ENCODE data around the gene MEF2C. TPM values are rescaled to one million over a fixed set of nuclear protein-coding genes. Genes with fewer than 3 reads are reported as not detected.

Gene MEF2C
- total RNA-seq (5.4 and 12.2 TPM in 2 replicates), polyA plus RNA-seq (9.3 and 15.7 TPM in 2 replicates), polyA minus RNA-seq (ENCODE audit: low replicate concordance) (34.8 and 73.7 TPM in 2 replicates)
- polyA plus RNA-seq (2012): 6.6 and 13.1 TPM in 2 replicates

GRCh38 chr5:88883059-88883835 is at the start of gene MEF2C:
Gene MEF2C (minus strand): TSS chr5:88883184. CDS start chr5:88823788, 59,396 bp downstream.
- Histone ChIP-seq H3K36me3 (ENCODE audit: control insufficient read depth, insufficient read depth, low read length) (no peaks in the 10 kb centered on the region), H3K27ac (ENCODE audit: insufficient read depth, low read length) (peak within 1 kb of the TSS; percentile 77), H3K9ac (ENCODE audit: insufficient read depth, low read length) (peak within 1 kb of the TSS; percentile 76), H2AFZ (ENCODE audit: low read length) (peak within 1 kb of the TSS; percentile 78), H3K4me2 (ENCODE audit: extremely low read depth, insufficient read depth, low read length) (peak within 1 kb of the TSS; percentile 87), H4K20me1 (ENCODE audit: control insufficient read depth, extremely low read depth, insufficient read depth, low read length) (no peaks in the 10 kb centered on the region), H3K4me1 (ENCODE audit: control insufficient read depth, extremely low read depth, insufficient read depth, low read length) (peaks cover 5% of the 10 kb centered on the region), H3K79me2 (ENCODE audit: control insufficient read depth, insufficient read depth, low read length) (peaks cover 27% of the 10 kb centered on the region), H3K4me3 (replicated peaks in 1 of 4; ENCODE audit: control extremely low read depth in 1 of 4, insufficient read depth in 1 of 4, low read depth in 3 of 4, low read length in 4 of 4) (peak within 1 kb of the TSS; percentile 73 to 86 (median 80)), H3K27me3 (ENCODE audit: control insufficient read depth, insufficient read depth, low read length) (no peaks in the 10 kb centered on the region), H3K9me3 (ENCODE audit: control insufficient read depth, insufficient read depth, low read depth, low read length) (no peaks in the 10 kb centered on the region)
- TF ChIP-seq CTCF (conservative IDR thresholded peaks at IDR 0.05 in 1 of 2, IDR thresholded peaks at IDR 0.05 in 1 of 2; ENCODE audit: low read depth in 1 of 2, low read length in 2 of 2): no peak
- peak; percentile 86 to 87 for DNase-seq (ENCODE audit: low read depth in 2 of 2)

GRCh38 chr5:88932541-88932940 is 49.6 kb upstream of the MEF2C start:
- TF ChIP-seq CTCF (conservative IDR thresholded peaks at IDR 0.05 in 1 of 2, IDR thresholded peaks at IDR 0.05 in 1 of 2; ENCODE audit: low read depth in 1 of 2, low read length in 2 of 2) (no peak), EZH2 (IDR thresholded peaks at IDR 0.05; ENCODE audit: low read length, missing control alignments) (no peak)
- H4K20me1 ChIP-seq (ENCODE audit: control insufficient read depth, extremely low read depth, insufficient read depth, low read length): no peaks in the 10 kb centered on the region

GRCh38 chr5:88930335-88930734 is 47.4 kb upstream of the MEF2C start:
- Histone ChIP-seq H3K4me2 (ENCODE audit: extremely low read depth, insufficient read depth, low read length) (no peak overlapping the region), H2AFZ (ENCODE audit: low read length) (no peak overlapping the region), H3K27ac (ENCODE audit: insufficient read depth, low read length) (no peak overlapping the region), H3K27me3 (ENCODE audit: control insufficient read depth, insufficient read depth, low read length) (no peaks in the 10 kb centered on the region), H3K79me2 (ENCODE audit: control insufficient read depth, insufficient read depth, low read length) (no peaks in the 10 kb centered on the region), H3K4me3 (replicated peaks in 1 of 4; ENCODE audit: control extremely low read depth in 1 of 4, insufficient read depth in 1 of 4, low read depth in 3 of 4, low read length in 4 of 4) (no peak overlapping the region), H4K20me1 (ENCODE audit: control insufficient read depth, extremely low read depth, insufficient read depth, low read length) (no peaks in the 10 kb centered on the region), H3K4me1 (ENCODE audit: control insufficient read depth, extremely low read depth, insufficient read depth, low read length) (peaks cover 2% of the 10 kb centered on the region), H3K36me3 (ENCODE audit: control insufficient read depth, insufficient read depth, low read length) (no peaks in the 10 kb centered on the region), H3K9me3 (ENCODE audit: control insufficient read depth, insufficient read depth, low read depth, low read length) (no peaks in the 10 kb centered on the region), H3K9ac (ENCODE audit: insufficient read depth, low read length) (no peak overlapping the region)
- peak in 1 of 2 donors; percentile 37 for DNase-seq (ENCODE audit: low read depth in 2 of 2)
- no peak for TF ChIP-seq CTCF (conservative IDR thresholded peaks at IDR 0.05 in 1 of 2, IDR thresholded peaks at IDR 0.05 in 1 of 2; ENCODE audit: low read depth in 1 of 2, low read length in 2 of 2)
- TF ChIP-seq EZH2 (IDR thresholded peaks at IDR 0.05; ENCODE audit: low read length, missing control alignments): no peak

More at GRCh38 chr5:88932541-88932940, 49.6 kb upstream of the MEF2C start:
- Histone ChIP-seq H3K27ac (ENCODE audit: insufficient read depth, low read length) (no peak overlapping the region), H3K9ac (ENCODE audit: insufficient read depth, low read length) (no peak overlapping the region), H3K9me3 (ENCODE audit: control insufficient read depth, insufficient read depth, low read depth, low read length) (no peaks in the 10 kb centered on the region), H3K4me3 (replicated peaks in 1 of 4; ENCODE audit: control extremely low read depth in 1 of 4, insufficient read depth in 1 of 4, low read depth in 3 of 4, low read length in 4 of 4) (no peak overlapping the region), H3K4me2 (ENCODE audit: extremely low read depth, insufficient read depth, low read length) (no peak overlapping the region), H3K4me1 (ENCODE audit: control insufficient read depth, extremely low read depth, insufficient read depth, low read length) (no peaks in the 10 kb centered on the region), H3K79me2 (ENCODE audit: control insufficient read depth, insufficient read depth, low read length) (no peaks in the 10 kb centered on the region), H2AFZ (ENCODE audit: low read length) (no peak overlapping the region), H3K36me3 (ENCODE audit: control insufficient read depth, insufficient read depth, low read length) (no peaks in the 10 kb centered on the region), H3K27me3 (ENCODE audit: control insufficient read depth, insufficient read depth, low read length) (no peaks in the 10 kb centered on the region)
- no peak for DNase-seq (ENCODE audit: low read depth in 2 of 2)
